Measurements from ENCODE around the gene SPPL3.
"Not testable (repeated sequence)": the region's sequence is repeated elsewhere in the genome, so short reads cannot be mapped to it uniquely, and the experiment has no call there.

Gene SPPL3

DNA sequence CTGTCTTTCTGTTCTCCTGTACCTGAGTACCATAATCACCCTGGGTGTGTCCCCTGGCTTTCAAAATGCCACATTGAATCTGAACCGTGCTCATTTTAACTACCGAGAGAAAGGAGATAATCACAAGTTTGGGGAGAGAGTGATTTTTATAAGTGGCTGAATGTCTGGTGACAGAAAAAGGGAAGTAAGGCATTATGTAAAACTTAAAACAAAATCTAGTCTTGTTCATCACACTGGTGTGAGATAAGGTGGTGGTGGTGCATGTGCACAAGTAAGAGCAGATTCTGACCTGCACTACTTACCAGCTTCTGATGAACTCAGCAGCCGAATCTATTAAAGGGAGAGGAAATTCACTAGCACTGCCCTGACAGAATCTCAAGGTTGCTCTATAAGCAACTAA lies 56.3 kb downstream of the SPPL3 start:
- DNase-seq (ENCODE audit: low read depth, low spot score) = no peak
- H3K27ac ChIP-seq = no peak overlapping the region

DNA sequence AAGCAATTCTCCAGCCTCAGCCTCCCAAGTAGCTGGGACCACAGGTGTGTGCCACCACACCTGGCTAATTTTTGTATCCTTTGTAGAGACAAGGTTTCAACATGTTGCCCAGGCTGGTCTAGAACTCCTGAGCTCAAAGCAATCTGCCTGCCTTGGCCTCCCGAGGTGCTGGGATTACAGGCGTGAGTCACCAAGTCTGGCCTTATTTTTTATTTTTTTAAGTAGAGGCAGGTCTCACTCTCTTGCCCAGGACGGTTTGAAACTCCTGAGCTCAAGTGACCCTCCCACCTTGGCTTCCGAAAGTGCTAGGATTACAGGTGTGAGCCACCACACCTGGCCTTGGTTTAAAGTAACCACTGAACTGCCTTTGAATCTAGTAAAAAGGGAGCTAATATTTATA lies 56.8 kb downstream of the SPPL3 start:
- no peak overlapping the region for H3K27ac ChIP-seq
- no peak for DNase-seq (ENCODE audit: low read depth, low spot score)

DNA sequence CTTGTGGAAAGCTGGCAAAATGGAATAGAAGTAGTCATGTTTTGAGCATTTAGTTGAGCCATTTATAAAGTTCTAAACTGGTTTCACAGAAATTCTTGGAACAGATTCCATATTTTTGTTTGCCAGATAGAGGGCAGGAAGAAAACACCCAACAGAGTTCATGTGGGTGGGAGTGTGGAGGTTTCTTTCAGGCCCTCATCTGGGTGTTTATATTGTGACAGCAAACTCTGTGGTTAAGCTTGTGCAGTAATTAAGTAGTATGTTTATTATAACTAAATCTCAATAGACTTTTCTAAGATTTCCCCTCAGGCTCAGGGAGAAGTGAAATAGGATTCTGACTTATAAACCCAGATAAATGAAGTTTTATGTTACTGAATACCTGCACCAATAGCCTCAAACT lies 57.4 kb downstream of the SPPL3 start:
- DNase-seq (ENCODE audit: low read depth, low spot score) = no peak
- no peak overlapping the region for H3K27ac ChIP-seq

DNA sequence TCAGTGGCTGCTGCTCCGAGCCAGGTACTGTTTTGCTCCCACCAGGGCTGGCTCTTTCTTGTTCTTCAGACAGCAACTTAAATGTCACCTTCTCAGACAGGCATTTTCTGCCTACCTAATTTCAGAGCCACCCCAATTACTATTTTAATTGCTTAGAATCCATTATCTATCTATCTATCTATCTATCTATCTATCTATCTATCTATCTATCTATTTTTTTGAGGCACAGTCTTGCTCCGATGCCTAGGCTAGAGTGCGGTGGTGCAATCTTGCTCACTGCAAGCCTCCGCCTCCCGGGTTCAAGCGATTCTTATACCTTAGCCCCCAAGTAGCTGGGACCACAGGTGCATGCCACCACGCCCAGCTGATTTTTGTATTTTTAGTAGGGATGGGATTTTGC lies 58.5 kb downstream of the SPPL3 start:
- H3K27ac ChIP-seq = no peak overlapping the region
- DNase-seq (ENCODE audit: low read depth, low spot score) = no peak

DNA sequence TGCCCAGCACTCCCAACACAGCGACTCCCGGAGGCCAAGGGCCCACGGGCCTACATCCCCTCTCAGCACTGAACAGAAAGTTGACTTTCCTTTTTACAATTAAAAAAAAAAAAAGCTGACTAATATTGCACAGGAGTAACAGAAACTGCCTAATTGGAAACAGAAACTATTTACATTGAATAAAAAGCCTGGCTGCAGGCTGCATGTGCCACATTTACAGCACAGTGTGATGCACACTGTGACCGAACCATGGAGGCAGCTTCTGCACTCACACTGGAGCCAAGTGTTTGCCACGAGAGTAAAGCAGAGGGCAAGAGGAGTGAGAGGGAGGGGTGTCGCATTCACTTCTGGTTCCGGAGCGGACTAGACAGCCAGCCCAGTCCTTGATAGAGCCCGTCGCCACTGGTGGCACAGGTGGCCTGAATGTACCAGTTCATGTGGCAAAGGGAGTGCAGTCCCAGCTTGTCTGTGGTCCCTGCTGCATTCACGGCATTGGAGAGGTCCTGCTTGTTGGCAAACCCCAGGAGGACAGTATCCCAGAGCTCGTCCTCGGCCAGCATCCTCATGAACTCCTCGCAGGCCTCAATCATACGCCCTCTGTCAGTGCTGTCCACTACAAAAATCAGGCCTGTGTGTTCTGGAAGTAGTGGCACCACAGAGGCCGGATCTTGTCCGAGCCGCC lies 59.2 kb downstream of the SPPL3 start:
- no peak overlapping the region for H3K27ac ChIP-seq
- DNase-seq (ENCODE audit: low read depth, low spot score) = no peak

DNA sequence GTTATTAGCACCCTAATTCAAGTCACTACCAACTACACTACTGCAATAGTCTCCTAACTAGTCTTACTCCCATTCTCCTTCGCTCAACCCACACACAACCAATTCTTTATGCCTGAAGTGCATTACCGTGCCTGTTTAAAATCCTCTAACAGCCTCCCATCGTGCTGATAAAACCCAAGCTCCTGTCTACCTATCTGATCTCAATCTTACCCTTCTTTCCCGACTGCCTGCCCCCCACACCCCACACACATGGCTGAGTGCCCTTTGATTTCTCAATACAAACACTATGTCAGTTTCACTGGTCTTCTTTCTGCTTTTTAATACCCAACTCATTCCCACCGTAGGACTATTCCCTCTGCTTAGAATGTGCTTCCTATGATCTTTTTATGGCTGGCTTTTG lies 59.9 kb downstream of the SPPL3 start:
- DNase-seq (ENCODE audit: low read depth, low spot score) = no peak
- H3K27ac ChIP-seq = no peak overlapping the region

DNA sequence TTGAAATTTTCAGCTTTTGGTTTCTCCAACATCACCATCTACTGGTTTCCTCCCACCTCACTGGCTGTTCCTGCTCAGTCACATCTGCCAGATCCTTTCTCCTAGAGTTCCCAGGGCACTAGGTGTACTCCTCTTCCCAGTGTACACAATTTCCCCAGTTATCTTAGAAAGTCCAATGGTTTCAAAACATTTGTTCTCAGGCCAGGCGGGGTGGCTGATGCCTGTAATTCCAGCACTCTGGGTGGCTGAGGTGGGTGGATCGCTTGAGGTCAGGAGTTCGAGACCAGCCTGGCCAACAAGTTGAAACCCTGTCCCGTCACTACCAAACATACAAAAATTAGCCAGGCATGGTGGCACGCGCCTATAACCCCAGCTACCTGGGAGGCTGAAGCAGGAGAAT lies 60.7 kb downstream of the SPPL3 start:
- no peak overlapping the region for H3K27ac ChIP-seq
- DNase-seq (ENCODE audit: low read depth, low spot score) = no peak

DNA sequence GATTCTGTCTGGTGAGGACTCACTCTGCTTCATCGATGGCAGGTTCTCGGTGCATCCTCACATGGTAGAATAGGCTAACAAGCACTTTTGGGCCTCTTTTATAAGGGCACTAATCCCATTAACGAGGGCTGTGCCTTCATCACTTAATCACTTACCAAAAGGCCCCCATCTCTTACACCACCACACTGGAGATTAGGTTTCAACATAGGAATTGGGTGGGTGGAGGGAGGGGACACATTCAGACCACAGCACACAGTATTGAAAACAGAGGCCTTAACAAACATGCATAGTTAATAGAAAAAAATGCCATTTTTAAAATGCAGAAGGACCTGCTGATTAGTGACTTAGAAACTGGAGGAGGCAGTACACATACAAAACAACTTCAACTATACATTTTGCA lies 61.6 kb downstream of the SPPL3 start:
- DNase-seq (ENCODE audit: low read depth, low spot score) = no peak
- H3K27ac ChIP-seq = no peak overlapping the region

DNA sequence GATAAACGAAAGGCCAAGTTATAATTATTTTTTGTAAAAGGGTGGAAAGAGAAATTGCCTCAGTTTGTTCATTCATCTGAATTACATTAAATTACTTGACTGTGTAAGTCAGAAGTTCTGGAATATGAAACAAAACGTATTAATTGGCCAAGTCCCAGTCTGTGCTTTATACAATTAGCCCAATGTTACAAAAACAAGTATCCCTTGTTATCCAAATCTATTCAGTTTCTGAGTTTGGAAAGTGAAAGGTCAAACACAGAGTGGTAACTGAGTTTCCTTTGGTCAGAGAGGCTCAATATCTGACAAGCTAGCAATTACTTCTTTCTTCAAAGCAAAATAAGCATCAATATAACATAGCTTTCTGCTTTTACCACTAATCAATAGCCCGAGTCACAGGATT lies 62.6 kb downstream of the SPPL3 start:
- no peak overlapping the region for H3K27ac ChIP-seq
- no peak for DNase-seq (ENCODE audit: low read depth, low spot score)

DNA sequence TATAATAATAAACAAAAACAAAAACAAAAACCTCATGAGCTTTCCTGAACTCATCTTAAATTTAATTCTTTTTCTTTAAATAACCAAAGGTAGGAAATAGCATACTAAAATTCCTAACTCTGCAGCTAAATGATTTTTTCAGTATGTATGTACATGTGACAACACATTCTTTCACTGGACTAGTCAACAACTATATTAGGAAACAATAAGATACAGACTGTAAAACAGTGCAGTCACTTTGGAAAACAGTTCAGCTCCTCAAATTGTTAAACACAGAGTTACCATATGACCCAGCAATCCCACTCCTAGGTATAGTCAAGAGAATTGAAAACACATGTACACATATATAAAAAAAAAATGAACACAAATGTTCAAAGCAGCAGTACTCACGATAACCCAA lies 64.7 kb downstream of the SPPL3 start:
- H3K27ac ChIP-seq = no peak overlapping the region
- no peak for DNase-seq (ENCODE audit: low read depth, low spot score)

DNA sequence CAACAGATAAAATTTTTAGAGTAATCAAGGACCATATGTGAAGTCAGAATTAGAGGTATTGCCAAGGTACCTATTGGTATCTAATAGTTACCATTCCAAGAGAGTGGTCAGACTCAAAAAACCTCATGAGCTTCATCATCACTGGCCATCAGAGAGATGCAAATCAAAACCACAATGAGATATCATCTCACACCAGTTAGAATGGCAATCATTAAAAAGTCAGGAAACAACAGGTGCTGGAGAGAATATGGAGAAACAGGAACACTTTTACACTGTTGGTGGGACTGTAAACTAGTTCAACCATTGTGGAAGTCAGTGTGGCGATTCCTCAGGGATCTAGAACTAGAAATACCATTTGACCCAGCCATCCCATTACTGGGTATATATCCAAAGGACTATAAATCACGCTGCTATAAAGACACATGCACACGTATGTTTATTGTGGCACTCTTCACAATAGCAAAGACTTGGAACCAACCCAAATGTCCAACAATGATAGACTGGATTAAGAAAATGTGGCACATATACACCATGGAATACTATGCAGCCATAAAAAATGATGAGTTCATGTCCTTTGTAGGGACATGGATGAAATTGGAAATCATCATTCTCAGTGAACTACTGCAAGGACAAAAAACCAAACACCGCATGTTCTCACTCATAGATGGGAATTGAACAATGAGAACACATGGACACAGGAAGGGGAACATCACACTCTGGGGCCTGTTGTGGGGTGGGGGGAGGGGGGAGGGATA lies 65.4 kb downstream of the SPPL3 start:
- DNase-seq (ENCODE audit: low read depth, low spot score); H3K27ac ChIP-seq: not testable (repeated sequence)

DNA sequence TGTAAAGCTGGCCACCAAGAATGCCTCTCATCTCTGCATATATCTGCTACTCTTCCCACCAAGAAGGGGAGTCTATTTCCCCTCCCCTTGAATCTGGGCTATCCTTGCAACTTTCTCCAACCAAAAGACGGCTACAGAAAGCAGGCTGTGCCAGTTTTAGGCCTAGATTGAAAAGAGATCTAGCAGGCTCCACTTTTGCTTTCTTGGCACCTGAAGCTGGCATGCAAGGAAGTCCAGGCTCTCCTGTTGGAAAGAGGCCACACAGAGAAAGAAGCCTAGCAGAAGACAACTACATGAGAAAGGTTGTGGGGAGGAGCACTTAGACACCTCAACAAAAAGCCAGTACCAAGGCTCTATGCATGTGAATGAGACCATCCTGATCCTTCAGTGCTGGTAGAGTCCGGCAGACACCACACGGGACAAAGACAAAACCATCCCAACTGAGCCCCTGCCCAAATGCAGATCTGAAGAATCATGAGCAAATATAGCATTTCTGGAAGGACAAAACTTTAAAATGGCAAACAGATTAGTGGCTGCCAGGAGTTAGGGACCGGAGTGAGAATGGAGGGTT lies 68.0 kb downstream of the SPPL3 start:
- H3K27ac ChIP-seq = no peak overlapping the region
- DNase-seq (ENCODE audit: low read depth, low spot score) = no peak

DNA sequence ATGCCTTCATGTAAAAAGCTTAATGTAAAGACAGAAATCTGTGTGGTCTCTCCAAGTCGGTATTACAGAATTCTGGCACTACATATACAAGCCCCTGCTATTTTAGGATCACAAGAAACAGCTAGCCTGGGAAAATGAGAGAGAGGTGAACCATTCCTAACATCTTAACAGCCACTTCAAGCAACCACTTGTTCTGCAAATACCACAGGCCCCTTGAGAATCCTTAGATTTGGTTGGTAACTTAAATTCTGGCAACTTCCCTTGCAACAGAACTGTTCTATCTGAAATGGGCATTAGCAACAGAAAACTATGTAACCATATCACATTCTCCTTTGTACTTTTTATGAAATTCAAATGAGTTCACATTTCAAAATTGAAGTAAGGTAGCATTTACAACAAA lies 68.5 kb downstream of the SPPL3 start:
- H3K27ac ChIP-seq = peak overlapping the region; percentile 16
- DNase-seq (ENCODE audit: low read depth, low spot score) = no peak

DNA sequence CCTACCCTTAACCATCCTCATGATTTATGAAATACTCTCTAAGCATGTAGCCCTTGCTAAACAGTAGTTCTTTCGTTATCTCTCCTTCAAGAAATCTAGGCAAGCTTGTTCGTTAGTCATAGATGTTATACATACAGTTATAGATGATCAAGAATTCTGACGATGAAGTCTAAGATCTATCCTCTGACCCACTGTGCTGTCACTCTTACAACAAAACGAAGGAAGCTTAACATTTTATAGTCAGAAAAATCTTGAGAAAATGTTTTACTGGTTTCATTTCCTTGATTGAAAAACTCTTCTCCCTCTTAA lies 68.9 kb downstream of the SPPL3 start:
- H3K27ac ChIP-seq = peak overlapping the region; percentile 16
- DNase-seq (ENCODE audit: low read depth, low spot score) = peak; percentile 14

DNA sequence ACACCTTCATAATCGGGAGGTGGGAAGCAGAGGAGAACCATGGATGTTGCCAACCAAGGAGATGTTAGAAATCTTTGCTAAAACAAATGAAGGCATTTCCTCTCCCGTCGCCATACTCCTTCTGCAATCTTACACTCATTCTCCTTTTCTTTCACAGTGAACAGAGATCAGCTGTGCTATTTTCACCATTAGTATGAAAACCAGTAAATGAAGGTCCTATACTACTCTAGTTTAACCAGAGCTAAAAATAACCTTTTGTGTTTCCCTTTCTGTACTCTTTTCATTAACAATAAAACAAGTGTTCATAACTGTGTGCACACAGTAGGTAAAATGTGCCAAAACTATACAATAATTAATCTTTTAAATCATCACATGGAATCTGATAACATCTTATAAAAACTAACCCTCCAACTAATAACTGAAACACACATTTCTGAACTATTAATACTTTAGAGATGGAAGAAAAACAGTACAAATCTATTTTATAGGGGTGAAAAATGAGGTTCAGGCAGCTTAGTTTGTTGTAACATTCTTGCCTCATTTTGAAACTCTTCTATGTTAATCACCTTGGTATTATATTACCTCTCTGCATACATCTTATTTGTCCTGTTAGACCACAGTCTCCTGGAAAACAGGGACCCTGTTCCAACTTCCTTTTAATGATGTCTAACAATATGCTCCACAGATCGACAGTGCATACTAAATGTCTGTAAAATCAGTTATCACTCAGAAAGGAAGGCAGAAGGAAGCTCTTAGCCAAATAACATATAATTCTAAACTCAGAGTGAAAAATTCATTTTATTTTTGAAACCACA lies 69.5 kb downstream of the SPPL3 start:
- no peak for DNase-seq (ENCODE audit: low read depth, low spot score)
- H3K27ac ChIP-seq = peak overlapping the region; percentile 16

DNA sequence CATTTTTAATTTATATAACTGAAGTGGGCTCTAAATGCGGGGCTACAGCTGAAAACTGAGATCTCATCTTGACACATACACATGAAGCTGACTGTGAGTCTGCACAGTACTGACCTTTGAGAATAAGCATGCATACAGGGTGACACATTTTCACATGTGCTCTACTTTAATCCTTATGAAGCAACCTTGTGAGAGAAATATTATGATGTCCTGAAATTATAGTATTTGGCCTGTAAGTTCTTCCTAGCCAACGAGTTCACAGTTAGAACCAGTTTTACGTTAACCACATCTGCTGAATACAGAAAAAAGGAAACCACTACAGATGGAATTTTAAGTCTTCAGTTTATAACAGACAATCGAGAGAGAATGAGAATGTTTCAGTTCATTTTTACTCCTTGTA lies 70.3 kb downstream of the SPPL3 start:
- H3K27ac ChIP-seq = no peak overlapping the region
- no peak for DNase-seq (ENCODE audit: low read depth, low spot score)

DNA sequence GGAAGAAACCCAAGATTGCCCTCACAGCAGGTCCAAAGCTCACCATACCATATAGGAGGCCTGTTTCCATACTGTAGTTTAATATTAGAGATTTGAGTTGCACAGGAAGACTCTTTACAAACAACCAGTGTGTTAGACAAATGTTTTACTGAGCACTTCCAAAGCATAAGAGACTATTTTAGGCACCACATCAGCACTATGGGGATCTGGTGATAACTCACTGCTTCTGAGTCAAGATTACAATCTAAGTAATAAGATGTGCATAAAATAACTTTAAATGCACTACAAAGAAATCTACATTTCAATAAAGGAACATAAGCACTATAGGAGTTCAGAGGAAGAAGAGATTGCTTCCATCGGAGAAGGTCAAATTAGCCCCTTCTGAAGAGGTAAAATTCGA lies 71.4 kb downstream of the SPPL3 start:
- H3K27ac ChIP-seq = no peak overlapping the region
- no peak for DNase-seq (ENCODE audit: low read depth, low spot score)

DNA sequence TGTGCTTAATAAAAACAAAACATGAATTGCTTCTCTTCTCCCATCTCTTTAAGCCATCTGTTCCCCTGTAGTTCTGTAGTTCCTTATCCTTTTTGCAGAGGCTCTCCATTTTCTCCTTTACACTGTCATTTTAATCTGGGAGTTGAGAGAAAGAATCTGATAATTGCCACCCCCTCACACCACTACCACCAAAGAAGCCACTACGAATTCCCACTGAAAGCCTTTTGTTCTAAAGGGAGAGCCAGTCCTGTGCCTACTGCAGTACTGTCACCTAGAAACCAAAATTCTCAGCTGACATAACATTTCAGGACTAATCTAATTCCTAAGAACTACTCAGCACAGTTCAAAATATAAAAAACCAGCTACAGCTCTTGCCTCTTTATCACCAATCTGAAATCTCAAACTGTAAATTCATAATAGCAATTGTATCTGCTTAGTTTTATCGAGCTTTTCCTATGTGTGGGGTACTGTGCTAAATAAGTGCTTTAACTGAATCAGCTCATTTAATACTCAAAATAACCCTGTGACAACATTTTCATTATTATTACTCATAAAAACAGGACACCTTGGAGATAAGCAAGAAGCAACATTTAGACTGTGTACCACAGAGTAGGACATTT lies 72.4 kb downstream of the SPPL3 start:
- no peak for DNase-seq (ENCODE audit: low read depth, low spot score)
- no peak overlapping the region for H3K27ac ChIP-seq

DNA sequence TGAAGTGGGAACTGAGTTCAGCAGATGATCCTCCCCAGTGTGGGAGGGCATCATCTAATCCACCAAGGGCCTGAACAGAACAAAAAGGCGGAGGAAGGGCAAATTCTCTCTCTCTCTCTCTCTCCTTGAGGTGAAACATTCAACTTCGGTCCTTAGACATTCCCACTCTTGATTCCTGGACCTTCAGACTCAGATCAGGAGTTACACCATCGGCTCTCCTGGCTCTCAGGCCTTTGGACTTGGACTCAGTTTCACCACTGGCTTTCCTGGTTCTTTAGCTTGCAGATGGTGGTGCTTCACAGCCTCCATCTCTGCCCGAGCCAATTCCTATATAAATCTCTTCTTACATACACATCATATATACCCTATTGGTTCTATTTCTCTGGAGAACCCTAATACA lies 73.2 kb downstream of the SPPL3 start:
- no peak overlapping the region for H3K27ac ChIP-seq
- DNase-seq (ENCODE audit: low read depth, low spot score) = no peak

DNA sequence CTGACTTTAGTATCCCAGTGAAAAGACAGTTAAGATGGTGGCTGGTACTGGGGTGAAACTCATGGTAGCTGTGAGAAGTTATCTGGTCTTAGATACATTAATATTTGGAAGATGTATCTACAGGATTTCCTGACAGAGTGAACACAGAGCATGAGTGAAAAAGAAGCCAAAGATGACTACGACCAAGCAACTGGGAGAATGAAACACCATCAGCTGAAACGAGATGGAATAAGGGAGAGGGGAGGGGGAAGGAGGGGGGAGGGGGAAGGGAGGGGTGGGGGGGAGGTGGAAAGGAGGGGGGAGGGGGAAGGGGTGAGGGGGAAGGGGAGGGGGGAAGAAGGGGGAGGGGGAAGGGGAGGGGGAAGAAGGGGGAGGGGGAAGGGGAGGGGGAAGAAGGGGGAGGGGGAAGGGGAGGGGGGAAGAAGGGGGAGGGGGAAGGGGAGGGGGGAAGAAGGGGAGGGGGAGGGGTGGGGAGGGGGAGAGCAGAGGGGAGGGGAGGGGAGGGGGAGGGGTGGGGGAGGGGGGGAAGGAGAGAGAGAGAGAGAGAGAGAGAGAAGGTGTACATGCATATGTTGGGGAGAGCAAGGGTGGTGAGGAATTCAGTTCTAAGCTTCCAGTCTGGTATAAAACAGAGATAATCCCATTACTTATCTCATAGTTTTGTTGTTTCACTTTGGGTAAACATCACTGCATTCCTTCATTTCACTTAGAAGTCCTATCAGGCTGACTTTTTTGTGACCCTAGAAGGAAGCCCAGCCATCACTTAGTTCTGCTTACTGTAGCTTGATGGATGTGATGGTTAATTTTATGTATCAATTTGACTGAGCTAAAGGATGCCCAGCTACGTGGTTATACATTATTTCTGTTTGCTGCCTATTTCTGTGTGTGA lies 73.9 kb downstream of the SPPL3 start:
- no peak for DNase-seq (ENCODE audit: low read depth, low spot score)
- H3K27ac ChIP-seq = no peak overlapping the region
